ELR (cell line): ENCODE measurements around the gene NCKAP1.
"Not testable (repeated sequence)": the region's sequence is repeated elsewhere in the genome, so short reads cannot be mapped to it uniquely, and the experiment has no call there.

Experiments
- DNase-seq: peaks from one replicate; pipeline ENCODE4 v3.0.0-alpha.2; 2015; ENCODE audit warnings: low read depth

Gene NCKAP1, protein sequence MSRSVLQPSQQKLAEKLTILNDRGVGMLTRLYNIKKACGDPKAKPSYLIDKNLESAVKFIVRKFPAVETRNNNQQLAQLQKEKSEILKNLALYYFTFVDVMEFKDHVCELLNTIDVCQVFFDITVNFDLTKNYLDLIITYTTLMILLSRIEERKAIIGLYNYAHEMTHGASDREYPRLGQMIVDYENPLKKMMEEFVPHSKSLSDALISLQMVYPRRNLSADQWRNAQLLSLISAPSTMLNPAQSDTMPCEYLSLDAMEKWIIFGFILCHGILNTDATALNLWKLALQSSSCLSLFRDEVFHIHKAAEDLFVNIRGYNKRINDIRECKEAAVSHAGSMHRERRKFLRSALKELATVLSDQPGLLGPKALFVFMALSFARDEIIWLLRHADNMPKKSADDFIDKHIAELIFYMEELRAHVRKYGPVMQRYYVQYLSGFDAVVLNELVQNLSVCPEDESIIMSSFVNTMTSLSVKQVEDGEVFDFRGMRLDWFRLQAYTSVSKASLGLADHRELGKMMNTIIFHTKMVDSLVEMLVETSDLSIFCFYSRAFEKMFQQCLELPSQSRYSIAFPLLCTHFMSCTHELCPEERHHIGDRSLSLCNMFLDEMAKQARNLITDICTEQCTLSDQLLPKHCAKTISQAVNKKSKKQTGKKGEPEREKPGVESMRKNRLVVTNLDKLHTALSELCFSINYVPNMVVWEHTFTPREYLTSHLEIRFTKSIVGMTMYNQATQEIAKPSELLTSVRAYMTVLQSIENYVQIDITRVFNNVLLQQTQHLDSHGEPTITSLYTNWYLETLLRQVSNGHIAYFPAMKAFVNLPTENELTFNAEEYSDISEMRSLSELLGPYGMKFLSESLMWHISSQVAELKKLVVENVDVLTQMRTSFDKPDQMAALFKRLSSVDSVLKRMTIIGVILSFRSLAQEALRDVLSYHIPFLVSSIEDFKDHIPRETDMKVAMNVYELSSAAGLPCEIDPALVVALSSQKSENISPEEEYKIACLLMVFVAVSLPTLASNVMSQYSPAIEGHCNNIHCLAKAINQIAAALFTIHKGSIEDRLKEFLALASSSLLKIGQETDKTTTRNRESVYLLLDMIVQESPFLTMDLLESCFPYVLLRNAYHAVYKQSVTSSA

GRCh38 chr2:183038341-183039300 lies at the start of gene NCKAP1:
Gene NCKAP1 (minus strand): TSS chr2:183038457. CDS start chr2:183038099, 358 bp downstream.
- DNase-seq, result peak; percentile 90

GRCh38 chr2:183081911-183082310 lies 43.7 kb upstream of the NCKAP1 start:
- no peak for DNase-seq

DNA sequence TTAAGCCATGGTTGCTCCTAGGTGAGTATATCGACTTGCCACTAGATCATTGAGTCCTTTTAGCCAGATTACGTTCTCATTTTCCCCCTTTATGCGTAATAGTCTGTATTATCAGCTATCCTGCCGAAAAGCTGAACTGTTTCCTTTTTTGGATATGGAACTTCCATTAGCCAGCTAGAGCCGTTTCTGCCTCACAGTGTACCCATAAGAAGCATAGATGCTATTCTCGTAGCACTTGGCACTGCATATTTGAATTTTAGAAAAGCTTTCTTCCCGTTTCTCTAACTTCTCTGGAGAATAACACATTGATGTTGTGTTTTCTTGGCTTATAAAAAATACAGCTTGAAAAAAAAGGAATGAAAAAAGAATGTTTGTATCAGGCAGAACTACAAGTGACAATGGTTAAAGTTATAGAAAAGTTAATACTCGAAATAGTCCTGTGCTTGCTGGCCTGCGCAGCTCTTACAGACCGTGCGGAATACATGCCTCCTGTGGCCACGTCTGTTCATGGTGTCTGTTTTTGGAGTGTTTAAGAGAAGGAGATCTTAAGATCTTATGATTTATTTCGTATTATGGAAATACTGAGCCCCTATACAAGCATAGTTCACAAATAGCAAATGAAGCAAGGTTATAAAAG lies 41.0 kb upstream of the NCKAP1 start:
- DNase-seq, result peak; percentile 16

GRCh38 chr2:183078464-183079138 lies 40.3 kb upstream of the NCKAP1 start, which contains the start of gene DUSP19:
Gene DUSP19 (plus strand): TSS chr2:183078747. CDS start chr2:183078934, 187 bp downstream.
- peak; percentile 92 for DNase-seq

DNA sequence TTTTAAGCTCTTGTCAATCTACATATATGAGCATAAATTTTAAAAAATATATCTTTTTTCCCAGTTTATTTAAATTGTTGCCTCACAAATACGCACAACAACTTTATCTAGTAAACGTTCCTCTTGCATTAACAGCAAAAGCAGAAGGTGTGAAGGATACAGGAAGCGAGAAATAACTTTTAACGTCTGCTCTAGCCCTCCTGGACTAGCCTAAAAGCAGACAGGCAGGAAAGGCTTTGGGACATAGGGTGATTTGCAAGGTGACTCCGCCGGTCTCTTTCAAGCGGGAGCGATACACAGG lies 39.9 kb upstream of the NCKAP1 start:
- DNase-seq, result no peak

- DNase-seq, result no peak
Measured at GRCh38 chr2:183072177-183072576, 33.9 kb upstream of the NCKAP1 start.

- peak; percentile 55 for DNase-seq
Measured at GRCh38 chr2:183070942-183071844, 32.9 kb upstream of the NCKAP1 start.

DNA sequence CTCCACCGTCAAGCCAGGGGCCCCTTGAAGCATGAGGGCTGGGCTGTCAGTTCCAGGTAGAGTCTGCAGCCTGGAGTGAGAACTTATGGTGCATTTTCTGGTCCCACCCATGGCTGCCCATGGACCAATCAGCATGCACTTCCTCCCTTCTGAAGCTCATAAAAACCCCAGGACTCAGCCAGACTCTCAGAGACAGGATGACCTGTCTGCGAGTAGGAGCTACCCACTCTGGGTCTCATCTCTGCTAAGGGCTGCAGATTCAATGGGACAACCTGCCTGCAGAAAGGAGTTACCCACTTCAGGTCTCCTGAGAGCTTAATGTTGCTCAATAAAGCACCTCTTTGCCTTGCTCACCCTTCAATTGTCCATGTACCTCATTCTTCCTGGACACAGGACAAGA lies 30.9 kb upstream of the NCKAP1 start:
- no peak for DNase-seq

DNA sequence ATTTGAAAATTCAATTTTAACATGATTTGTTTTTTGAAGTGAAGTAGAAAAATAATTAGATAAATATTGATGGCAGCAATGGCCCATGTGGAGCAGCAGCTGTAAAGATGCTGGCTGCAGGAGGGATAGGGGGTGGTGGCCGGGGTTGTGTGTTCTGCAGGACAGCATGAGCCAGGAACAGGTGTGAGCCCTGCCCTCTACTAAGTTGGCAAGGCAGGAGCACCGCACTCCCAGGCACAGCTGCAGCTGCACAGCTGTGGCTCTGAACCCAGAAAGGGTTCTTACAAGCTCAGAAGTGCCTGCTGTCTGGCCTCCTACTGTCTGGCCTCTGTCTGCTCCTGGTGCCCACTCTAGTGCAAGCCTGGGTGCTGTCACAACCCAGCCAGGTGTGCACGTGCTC lies 30.3 kb upstream of the NCKAP1 start:
- DNase-seq, result no peak

DNA sequence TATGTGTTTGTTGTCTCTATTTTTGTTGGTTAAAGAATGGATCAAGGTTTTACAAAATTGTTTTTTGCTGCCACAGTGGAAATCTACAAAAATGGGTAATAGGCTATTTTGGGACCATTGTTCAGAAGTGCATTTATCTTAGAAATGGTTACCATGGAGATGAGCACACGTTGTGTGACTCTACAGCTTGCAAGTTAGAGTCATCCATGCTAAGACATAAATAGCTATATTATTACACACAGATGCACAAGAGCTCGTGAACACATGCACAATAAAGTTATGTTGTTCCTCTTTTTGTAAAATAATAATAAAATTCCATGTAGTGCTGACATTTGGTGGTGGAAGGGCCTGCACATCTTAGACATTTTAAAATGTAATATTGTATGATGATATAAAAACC lies 24.8 kb upstream of the NCKAP1 start:
- DNase-seq, result peak; percentile 73

- DNase-seq, result no peak
Measured at GRCh38 chr2:183060571-183061231, 22.4 kb upstream of the NCKAP1 start.

DNA sequence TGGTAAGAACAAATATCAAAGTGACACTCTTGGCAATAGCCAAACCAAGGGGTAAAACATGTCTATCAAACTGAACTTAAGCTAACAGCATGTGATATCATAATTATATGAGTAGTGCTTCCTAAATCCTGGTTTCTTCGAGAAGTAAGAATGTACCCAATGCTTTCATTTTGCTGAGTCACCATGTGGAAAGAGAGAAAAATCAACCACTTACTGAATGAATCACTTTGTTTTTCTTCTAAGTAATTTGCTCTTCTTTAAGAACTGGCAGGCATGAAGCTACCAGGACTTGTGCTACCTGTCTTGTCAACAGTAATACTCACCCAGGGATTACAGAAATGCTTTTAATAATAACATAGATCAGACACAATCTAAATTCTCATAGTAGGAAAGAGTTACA lies 21.3 kb upstream of the NCKAP1 start:
- peak; percentile 86 for DNase-seq

DNA sequence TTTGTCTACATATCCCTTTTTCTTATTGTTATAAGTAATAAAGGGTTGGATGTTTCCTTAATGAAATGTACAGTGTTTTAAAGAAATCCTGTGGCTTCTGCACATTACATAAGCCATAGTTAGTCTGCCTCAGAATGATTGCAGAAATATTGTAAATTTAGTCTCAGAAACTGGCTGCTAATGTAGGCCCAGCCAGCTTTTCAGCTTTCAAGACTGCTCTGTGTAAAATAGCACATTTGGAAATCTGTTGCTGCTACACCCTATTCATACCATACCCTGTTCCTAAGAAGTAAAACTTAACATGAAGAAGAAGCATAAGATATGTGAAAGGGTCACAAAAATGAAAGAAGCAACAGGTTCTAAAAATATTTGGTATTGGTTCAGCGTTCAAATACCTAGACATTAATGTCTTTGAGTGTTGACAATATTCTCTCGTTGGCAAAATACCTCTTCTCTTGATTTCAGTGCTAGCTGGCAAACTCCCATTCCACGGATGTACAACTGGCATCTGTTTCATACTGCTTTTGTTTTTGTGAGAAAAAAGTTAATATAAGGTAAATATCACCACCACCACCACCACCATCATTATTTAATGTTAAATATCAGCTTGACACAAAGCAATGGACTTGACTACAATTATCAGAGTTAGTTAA lies 19.2 kb upstream of the NCKAP1 start:
- DNase-seq, result no peak

DNA sequence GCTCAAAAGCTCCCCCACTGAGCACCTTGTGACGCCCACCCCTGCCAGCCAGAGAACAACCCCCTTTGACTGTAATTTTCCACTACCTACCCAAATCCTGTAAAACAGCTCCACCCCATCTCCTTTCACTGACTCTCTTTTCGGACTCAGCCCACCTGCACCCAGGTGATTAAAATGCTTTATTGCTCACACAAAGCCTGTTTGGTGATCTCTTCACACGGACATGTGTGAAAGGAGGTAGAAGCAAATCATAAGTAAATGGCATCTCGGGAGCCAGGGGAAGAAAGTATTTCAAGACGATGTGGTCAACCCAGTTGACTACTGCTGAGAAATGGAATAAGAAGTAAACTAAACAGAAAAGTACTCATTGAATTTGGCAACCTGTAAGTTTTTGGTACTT lies 11.2 kb upstream of the NCKAP1 start:
- no peak for DNase-seq

DNA sequence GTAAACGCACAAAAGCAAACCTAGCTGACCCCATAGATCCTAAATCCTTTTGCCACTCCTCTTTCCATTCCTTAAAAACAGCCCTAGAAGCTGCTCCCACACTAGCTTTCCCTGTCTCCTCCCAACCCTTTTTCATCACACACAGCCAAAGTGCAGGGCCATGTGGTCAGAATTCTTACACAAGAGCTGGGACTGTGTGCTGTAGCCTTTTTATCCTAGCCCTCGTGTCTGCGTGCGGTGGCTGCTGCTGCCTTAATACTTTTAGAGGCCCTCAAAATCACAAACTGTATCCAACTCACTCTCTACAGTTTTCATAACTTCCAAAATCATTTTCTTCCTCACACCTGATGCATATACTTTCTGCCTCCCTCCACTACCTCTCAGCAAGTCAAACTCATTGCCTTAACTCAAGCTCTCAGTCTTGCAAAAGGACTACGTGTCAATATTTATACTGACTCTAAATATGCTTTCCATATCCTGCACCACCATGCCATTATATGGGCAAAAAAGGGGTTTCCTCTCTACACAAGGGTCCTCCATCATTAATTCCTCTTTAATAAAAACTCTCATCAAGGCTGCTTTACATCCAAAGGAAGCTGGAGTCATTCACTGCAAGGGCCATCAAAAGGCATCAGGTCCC lies 9.3 kb upstream of the NCKAP1 start:
- not testable (repeated sequence) for DNase-seq

GRCh38 chr2:183043580-183043979 lies 5.3 kb upstream of the NCKAP1 start:
- DNase-seq, result not testable (repeated sequence)

DNA sequence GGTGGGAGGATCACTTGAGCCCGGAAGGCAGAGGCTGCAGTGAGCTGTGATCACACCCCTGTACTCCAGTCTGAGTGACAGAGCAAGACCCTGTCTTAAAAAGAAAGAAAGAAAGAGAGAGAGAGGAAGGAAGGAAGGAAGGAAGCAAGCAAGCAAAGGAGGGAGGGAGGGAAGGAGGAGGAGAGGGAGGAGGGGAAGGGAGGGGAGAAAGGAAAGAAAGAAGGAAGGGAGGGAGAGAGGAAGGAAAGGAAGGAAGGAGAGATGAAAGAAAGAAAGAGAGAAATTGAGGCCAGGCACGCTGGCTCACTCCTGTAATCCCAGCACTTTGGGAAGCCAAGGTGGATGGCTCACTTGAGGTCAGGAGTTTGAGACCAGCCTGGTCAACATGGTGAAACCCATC lies 2.3 kb upstream of the NCKAP1 start:
- DNase-seq, result no peak
